GM12875 (cell line): ENCODE measurements around the gene IGSF22.
A peak's percentile ranks its signal among the peaks of the same experiment; 100 is the strongest.

ENCODE experiments used
- H3K4me3 ChIP-seq: one replicate; pipeline ENCODE4 v1.5.1; 2011; ENCODE audit warnings: low read depth, low read length, control low read depth
- CTCF ChIP-seq: IDR thresholded peaks from 2 replicates; pipeline ENCODE4 v1.5.1; 2011; ENCODE audit warnings: low read depth, mild to moderate bottlenecking, control low read depth, inconsistent platforms, low read length, moderate library complexity, borderline replicate concordance; ENCODE audit not compliant: insufficient read depth

Gene IGSF22

GRCh38 chr11:18705651-18706281, 20.2 kb downstream of the IGSF22 start:
- TF ChIP-seq CTCF: no peak
- peak overlapping the region; percentile 15 for H3K4me3 ChIP-seq

GRCh38 chr11:18704698-18705097, 21.3 kb downstream of the IGSF22 start:
- H3K4me3 ChIP-seq: no peak overlapping the region
- no peak for TF ChIP-seq CTCF

DNA sequence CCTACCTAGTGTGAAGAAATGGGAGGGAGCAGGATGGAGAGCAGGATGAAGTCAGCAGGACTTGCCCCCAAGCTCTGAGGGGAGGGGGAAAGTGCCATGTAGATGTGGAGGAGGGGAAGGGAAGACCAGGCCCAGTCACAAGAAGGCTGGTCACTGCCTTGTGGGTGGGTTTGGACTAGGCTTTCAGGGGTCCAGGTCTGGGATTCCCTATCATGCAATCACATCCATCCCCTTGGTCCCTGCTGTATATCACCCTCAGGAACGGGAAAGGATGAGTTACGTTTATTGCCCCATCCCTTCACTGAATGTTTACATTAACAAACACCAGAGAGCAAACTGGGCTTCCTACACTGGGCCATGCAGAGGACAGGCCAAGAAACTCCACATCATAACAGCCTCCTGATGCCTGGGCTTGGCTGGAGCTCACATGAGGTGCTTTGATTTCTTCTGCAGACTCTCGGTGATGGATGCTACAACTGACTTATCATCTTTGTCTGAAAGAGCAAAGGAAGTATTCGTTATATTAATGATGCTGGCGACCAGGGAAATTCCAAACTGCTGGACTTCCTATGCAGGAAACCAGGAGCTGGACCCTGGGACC, 21.8 kb downstream of the IGSF22 start:
- TF ChIP-seq CTCF: no peak
- no peak overlapping the region for H3K4me3 ChIP-seq

GRCh38 chr11:18703001-18703763, 22.8 kb downstream of the IGSF22 start:
- TF ChIP-seq CTCF: no peak
- no peak overlapping the region for H3K4me3 ChIP-seq

DNA sequence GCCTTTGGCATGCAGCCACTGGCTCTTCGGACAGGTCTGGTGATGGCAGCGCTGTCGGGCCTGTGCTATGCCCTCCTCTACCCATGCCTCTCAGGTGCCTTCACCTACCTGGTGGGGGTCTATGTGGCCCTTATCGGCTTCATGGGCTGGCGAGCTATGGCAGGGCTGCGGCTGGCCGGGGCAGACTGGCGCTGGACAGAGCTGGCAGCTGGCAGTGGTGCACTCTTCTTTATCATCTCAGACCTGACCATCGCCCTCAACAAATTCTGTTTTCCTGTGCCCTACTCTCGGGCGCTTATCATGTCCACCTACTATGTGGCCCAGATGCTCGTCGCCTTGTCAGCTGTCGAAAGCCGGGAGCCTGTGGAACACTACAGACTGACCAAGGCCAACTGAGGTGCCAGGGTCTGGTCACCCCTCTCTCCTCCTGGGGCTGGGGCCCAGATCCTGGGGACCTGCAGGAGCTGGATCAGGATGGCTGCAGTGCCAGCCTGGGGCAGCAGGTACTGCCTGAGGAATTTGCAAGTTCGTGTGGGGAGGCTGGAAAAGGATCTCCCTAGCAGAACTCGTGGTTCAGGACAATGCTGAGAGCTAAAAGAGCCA, 24.3 kb downstream of the IGSF22 start:
- no peak for TF ChIP-seq CTCF
- H3K4me3 ChIP-seq: no peak overlapping the region

DNA sequence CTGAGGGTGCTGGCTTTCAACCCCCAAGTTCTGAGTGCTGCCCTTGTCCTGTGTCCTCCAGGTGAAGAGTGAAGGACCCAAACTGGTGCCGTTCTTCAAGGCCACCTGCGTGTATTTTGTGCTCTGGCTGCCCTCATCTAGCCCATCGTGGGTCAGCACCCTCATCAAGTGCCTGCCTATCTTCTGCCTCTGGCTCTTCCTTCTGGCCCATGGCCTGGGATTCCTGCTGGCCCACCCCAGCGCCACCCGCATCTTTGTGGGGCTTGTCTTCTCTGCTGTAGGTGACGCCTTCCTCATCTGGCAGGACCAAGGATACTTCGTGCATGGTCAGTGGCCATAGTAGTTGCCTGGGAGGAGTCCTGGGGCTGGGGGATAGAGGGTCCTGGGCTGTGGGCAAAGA, 25.1 kb downstream of the IGSF22 start:
- TF ChIP-seq CTCF: no peak

More for the DNA sequence above, 25.1 kb downstream of the IGSF22 start:
- no peak overlapping the region for H3K4me3 ChIP-seq
